ENCODE measurements around the gene UBE2O. TPM values are rescaled to one million over a fixed set of nuclear protein-coding genes. Genes with fewer than 3 reads are reported as not detected.

UBE2O gene
- total and polyA plus RNA-seq, 7 donors = 6.2 to 26.3 (median 12.9) TPM

- Histone ChIP-seq H3K9me3 (no peaks in the 10 kb centered on the region), H3K27ac (peak overlapping the region in 1 of 4 donors; percentile 30), H3K36me3 (no peaks in the 10 kb centered on the region), H3K4me1 (peaks cover 0 to 18% (median 11%) of the 10 kb centered on the region in 4 donors), H3K4me3 (no peak overlapping the region), H3K27me3 (no peaks in the 10 kb centered on the region)
- intact Hi-C loops (cut with DNase I) = no loop called here
- WGBS, 2 donors = 26 to 66% methylated on average over 3 of the region's 3 CpGs
- DNase-seq = no peak
- TF ChIP-seq POLR2AphosphoS5 (IDR thresholded peaks at IDR 0.05) (no peak), EP300 (IDR thresholded peaks at IDR 0.05) (no peak), CTCF (IDR thresholded peaks at IDR 0.05) (no peak), POLR2A (IDR thresholded peaks at IDR 0.05) (no peak)
Observed at GRCh38 chr17:76426853-76427252, 26.1 kb downstream of the UBE2O start.

GRCh38 chr17:76422860-76423259 is 30.1 kb downstream of the UBE2O start:
- WGBS, 2 donors = 92 to 95% methylated on average over 6 of the region's 6 CpGs
- no peak for TF ChIP-seq POLR2A (IDR thresholded peaks at IDR 0.05)
- no peak for TF ChIP-seq EP300 (IDR thresholded peaks at IDR 0.05)
- TF ChIP-seq POLR2AphosphoS5 (IDR thresholded peaks at IDR 0.05) = no peak
- no peak for TF ChIP-seq CTCF (IDR thresholded peaks at IDR 0.05)

GRCh38 chr17:76422406-76422805 is 30.5 kb downstream of the UBE2O start:
- no peaks in the 10 kb centered on the region for H3K36me3 ChIP-seq
- TF ChIP-seq POLR2AphosphoS5 (IDR thresholded peaks at IDR 0.05) (no peak), POLR2A (IDR thresholded peaks at IDR 0.05) (no peak), EP300 (IDR thresholded peaks at IDR 0.05) (no peak), CTCF (IDR thresholded peaks at IDR 0.05) (no peak)
- intact Hi-C loops (cut with DNase I) = no loop called here
- H3K4me1 ChIP-seq = peaks cover 0 to 25% (median 18%) of the 10 kb centered on the region in 4 donors
- H3K27me3 ChIP-seq = no peaks in the 10 kb centered on the region
- WGBS, 2 donors = 96 to 97% methylated on average over 8 of the region's 8 CpGs
- no peaks in the 10 kb centered on the region for H3K9me3 ChIP-seq
- DNase-seq = no peak
- no peak overlapping the region for H3K4me3 ChIP-seq
- no peak overlapping the region for H3K27ac ChIP-seq

More at GRCh38 chr17:76422860-76423259, 30.1 kb downstream of the UBE2O start:
- Histone ChIP-seq H3K27me3 (no peaks in the 10 kb centered on the region), H3K4me3 (no peak overlapping the region), H3K27ac (no peak overlapping the region), H3K9me3 (no peaks in the 10 kb centered on the region), H3K4me1 (peaks cover 0 to 30% (median 22%) of the 10 kb centered on the region in 4 donors), H3K36me3 (no peaks in the 10 kb centered on the region)
- intact Hi-C loops (cut with DNase I) = no loop called here
- no peak for DNase-seq

- 73 to 75% methylated on average over 7 of the region's 7 CpGs for WGBS, 2 donors
- no peak for DNase-seq
Observed at GRCh38 chr17:76421044-76421407, 31.9 kb downstream of the UBE2O start.

More at GRCh38 chr17:76421044-76421407, 31.9 kb downstream of the UBE2O start:
- intact Hi-C loops (cut with DNase I) = no loop called here
- Histone ChIP-seq H3K9me3 (no peaks in the 10 kb centered on the region), H3K27ac (no peak overlapping the region), H3K27me3 (no peaks in the 10 kb centered on the region), H3K4me1 (peaks cover 0 to 20% (median 16%) of the 10 kb centered on the region in 4 donors), H3K4me3 (no peak overlapping the region), H3K36me3 (no peaks in the 10 kb centered on the region)
- TF ChIP-seq EP300 (IDR thresholded peaks at IDR 0.05) (no peak), CTCF (IDR thresholded peaks at IDR 0.05) (no peak), POLR2A (IDR thresholded peaks at IDR 0.05) (no peak)
